IMR-90 (cell line): ENCODE measurements around the gene SYNE1.

ENCODE experiments used
- CEBPB ChIP-seq: IDR thresholded peaks from 2 replicates; pipeline ENCODE4 v1.6.1; 2012; ENCODE audit warnings: low read depth, low read length, improper control_type of control experiment
- CHD1 ChIP-seq: IDR thresholded peaks from 2 replicates; pipeline ENCODE4 v1.6.1; 2012; ENCODE audit warnings: low read depth, low read length, improper control_type of control experiment
- CTCF ChIP-seq: conservative IDR thresholded peaks from 2 replicates; pipeline ENCODE4 v1.5.1; 2012; ENCODE audit warnings: mild to moderate bottlenecking, low read depth, low read length, improper control_type of control experiment
- ELK1 ChIP-seq: fragments of 150-350 bp; IDR thresholded peaks from 2 replicates; pipeline ENCODE4 v1.6.1; 2016; ENCODE audit warnings: low read depth, mild to moderate bottlenecking, low read length, moderate library complexity, borderline replicate concordance
- MAZ ChIP-seq: IDR thresholded peaks from 2 replicates; pipeline ENCODE4 v1.6.1; 2012; ENCODE audit warnings: low read depth, mild to moderate bottlenecking, low read length, improper control_type of control experiment, moderate library complexity, borderline replicate concordance
- MXI1 ChIP-seq: IDR thresholded peaks from 2 replicates; pipeline ENCODE4 v1.6.1; 2012; ENCODE audit warnings: low read depth, mild to moderate bottlenecking, low read length, moderate library complexity, borderline replicate concordance
- NFE2L2 ChIP-seq: fragments of 150-350 bp; IDR thresholded peaks from 2 replicates; pipeline ENCODE4 v1.6.1; 2016; ENCODE audit warnings: low read depth, mild to moderate bottlenecking, low read length
- POLR2A ChIP-seq: IDR thresholded peaks from 2 replicates; pipeline ENCODE4 v1.6.1; 2012; ENCODE audit warnings: mild to moderate bottlenecking, low read depth, low read length
- RAD21 ChIP-seq: IDR thresholded peaks from 2 replicates; pipeline ENCODE4 v1.6.1; 2012; ENCODE audit warnings: low read length, improper control_type of control experiment
- RCOR1 ChIP-seq: IDR thresholded peaks from 2 replicates; pipeline ENCODE4 v1.6.1; 2012; ENCODE audit warnings: mild to moderate bottlenecking, low read length, improper control_type of control experiment; ENCODE audit not compliant: insufficient replicate concordance
- SMC3 ChIP-seq: fragments of 150-350 bp; IDR thresholded peaks from 2 replicates; pipeline ENCODE4 v1.6.1; 2016; ENCODE audit warnings: low read depth, mild to moderate bottlenecking, antibody characterized with exemption, low read length, moderate library complexity
- USF2 ChIP-seq: fragments of 150-350 bp; IDR thresholded peaks from 2 replicates; pipeline ENCODE4 v1.6.1; 2017; ENCODE audit warnings: mild to moderate bottlenecking, antibody characterized with exemption, low read length, low read depth

GRCh38 chr6:152099446-152100182, 537.5 kb downstream of the SYNE1 start:
- TF ChIP-seq SMC3 (no peak), CTCF (no peak), RCOR1 (no peak), USF2 (no peak), MAZ (no peak), CEBPB (no peak), POLR2A (no peak), RAD21 (no peak), CHD1 (no peak), MXI1 (no peak), NFE2L2 (no peak), ELK1 (no peak)
